GM12878 (cell line): Measurements from ENCODE around the gene PTPRS. TPM values are rescaled to one million over a fixed set of nuclear protein-coding genes. Genes with fewer than 3 reads are reported as not detected.

Experiments used
- CHD1 ChIP-seq: IDR thresholded peaks from 2 replicates; pipeline ENCODE4 v1.6.1; 2012; ENCODE audit warnings: low read depth, low read length, improper control_type of control experiment
- E2F8 ChIP-seq: fragments of 450-650 bp; IDR thresholded peaks from 2 replicates; pipeline ENCODE4 v1.6.1; 2018; ENCODE audit warnings: mild to moderate bottlenecking, low read depth, moderate library complexity; ENCODE audit not compliant: partially characterized antibody
- FOS ChIP-seq: IDR thresholded peaks from 3 replicates; pipeline ENCODE4 v1.6.1; 2011; ENCODE audit warnings: borderline replicate concordance; ENCODE audit not compliant: insufficient read length; ENCODE audit errors: extremely low read depth
- MLLT1 ChIP-seq: fragments of 450-650 bp; IDR thresholded peaks from 2 replicates; pipeline ENCODE4 v1.6.1; 2016; ENCODE audit warnings: mild to moderate bottlenecking
- NBN ChIP-seq: fragments of 450-650 bp; IDR thresholded peaks from 2 replicates; pipeline ENCODE4 v1.6.1; 2016
- NKRF ChIP-seq: fragments of 450-650 bp; conservative IDR thresholded peaks from 2 replicates; pipeline ENCODE4 v1.6.1; 2017; ENCODE audit warnings: mild to moderate bottlenecking, moderate library complexity
- POLR2A ChIP-seq: IDR thresholded peaks from 2 replicates; pipeline ENCODE4 v1.6.1; 2011; ENCODE audit warnings: low read depth, mild to moderate bottlenecking, low read length
- RCOR1 ChIP-seq: conservative IDR thresholded peaks from 2 replicates; pipeline ENCODE4 v1.6.1; 2012; ENCODE audit warnings: low read depth, low read length, improper control_type of control experiment
- RELB ChIP-seq: fragments of 450-650 bp; IDR thresholded peaks from 2 replicates; pipeline ENCODE4 v1.6.1; 2017; ENCODE audit warnings: low read depth, mild to moderate bottlenecking, moderate library complexity
- RUNX3 ChIP-seq: IDR thresholded peaks from 2 replicates; pipeline ENCODE4 v1.6.1; 2012; ENCODE audit warnings: low read length, inconsistent platforms
- SMAD5 ChIP-seq: IDR thresholded peaks from 2 replicates; pipeline ENCODE4 v1.6.1; 2016; ENCODE audit warnings: antibody characterized with exemption, low read depth
- SREBF2 ChIP-seq: IDR thresholded peaks from 2 replicates; pipeline ENCODE4 v1.6.1; 2012; ENCODE audit warnings: mild to moderate bottlenecking, low read length
- TAF1 ChIP-seq: IDR thresholded peaks from 2 replicates; pipeline ENCODE4 v1.6.1; 2011; ENCODE audit warnings: mild to moderate bottlenecking, low read depth, low read length, borderline replicate concordance
- TBL1XR1 ChIP-seq: IDR thresholded peaks from 2 replicates; pipeline ENCODE4 v1.6.1; 2012; ENCODE audit warnings: low read depth, low read length, improper control_type of control experiment
- ZBTB4 ChIP-seq: fragments of 450-650 bp; formaldehyde crosslinking; IDR thresholded peaks from 2 replicates; pipeline ENCODE4 v1.4.0; 2022; ENCODE audit warnings: mild to moderate bottlenecking, moderate library complexity
- ZNF217 ChIP-seq: fragments of 450-650 bp; IDR thresholded peaks from 2 replicates; pipeline ENCODE4 v1.6.1; 2017; ENCODE audit warnings: antibody characterized with exemption, mild to moderate bottlenecking
- ZNF622 ChIP-seq: fragments of 450-650 bp; IDR thresholded peaks from 2 replicates; pipeline ENCODE4 v1.6.1; 2017; ENCODE audit warnings: mild to moderate bottlenecking, inconsistent platforms
- polyA plus RNA-seq, 11 experiments: library from polyadenylated mRNA; depleted of rRNA in 4 of 11; unstranded in 6 of 11; stranded (reverse) in 5 of 11; fragments of >200 nt; fragmentation: Nextera tagmentation in 4 of 11; fragmentation: Illumina TruSeq in 1 of 11; extraction: Ambion mirVana in 4 of 11; extraction: Trizol in 1 of 11; gene quantifications; 1 replicate in 1 of 11; 2 replicates in 10 of 11; pipeline versions ENCODE4 v1.2.1 to v1.2.3, GENCODE V29; 2011 to 2016; ENCODE audit warnings: inconsistent platforms in 2 of 11, missing spikeins in 2 of 11, low read depth in 1 of 11
- total RNA-seq, 4 experiments: library from RNA; depleted of rRNA in 3 of 4; stranded (reverse); fragments of >200 nt in 3 of 4; fragmentation: Illumina TruSeq in 1 of 4; extraction: Trizol in 1 of 4; gene quantifications; 2 replicates each; pipeline versions ENCODE4 v1.2.1 to v1.2.3, GENCODE V29; 2013 to 2021

PTPRS gene
- total and polyA plus RNA-seq, 10 of the 15 experiments (the other 5 are each of a cell fraction or from before 2014, with no cell fraction given) = 0.09 to 32.1 (median 0.71) TPM

- TF ChIP-seq RELB (peak; percentile 86; the same call in 1 of the 2 replicates), E2F8 (no peak), SMAD5 (no peak), TBL1XR1 (peak; percentile 93), FOS (no peak), RUNX3 (peak; percentile 83), ZBTB4 (CRISPR knock-in tag) (no peak), NBN (peak; percentile 90), CHD1 (no peak; the same call in 1 of the 2 replicates), RCOR1 (no peak; the same call in 1 of the 2 replicates), ZNF622 (no peak), TAF1 (peak; percentile 15; the same call in 1 of the 2 replicates), MLLT1 (peak; percentile 83), POLR2A (peak; percentile 29; the same call in 1 of the 2 replicates), SREBF2 (no peak), ZNF217 (peak; percentile 97), NKRF (no peak; the same call in none of the 2 replicates)
Observed at GRCh38 chr19:5321851-5322681, 18.5 kb downstream of the PTPRS start (continued).
